Erythroblast (primary cell): ENCODE data around the gene SERPINB1.
A peak's percentile ranks its signal among the peaks of the same experiment; 100 is the strongest.

Experiments
- DNase-seq, 2 experiments: peaks; one replicate each; lab custom pipeline; 2025; lab: John Stamatoyannopoulos, UW
- GATA1 ChIP-seq: IDR thresholded peaks from 2 replicates; pipeline ENCODE4 v1.6.1; 2011; ENCODE audit warnings: low read depth, mild to moderate bottlenecking, control low read depth, low read length, moderate library complexity
- POLR2A ChIP-seq: IDR thresholded peaks from 2 replicates; pipeline ENCODE4 v1.6.1; 2011; ENCODE audit warnings: mild to moderate bottlenecking, low read length

SERPINB1 gene

GRCh38 chr6:2823104-2823850 is 18.4 kb downstream of the SERPINB1 start:
- DNase-seq: no peak

GRCh38 chr6:2821554-2821953 is 20.1 kb downstream of the SERPINB1 start:
- no peak for TF ChIP-seq GATA1
- TF ChIP-seq POLR2A: no peak
- DNase-seq: no peak

More at GRCh38 chr6:2823104-2823850, 18.4 kb downstream of the SERPINB1 start:
- no peak for TF ChIP-seq GATA1
- TF ChIP-seq POLR2A: no peak

- no peak for TF ChIP-seq GATA1
- TF ChIP-seq POLR2A: no peak
- DNase-seq: no peak
These were observed 21.2 kb downstream of the SERPINB1 start for GRCh38 chr6:2820415-2820814.

- no peak for DNase-seq
- no peak for TF ChIP-seq GATA1
- no peak for TF ChIP-seq POLR2A
These were observed 21.7 kb downstream of the SERPINB1 start for GRCh38 chr6:2819978-2820377.

- DNase-seq: no peak
- TF ChIP-seq POLR2A: no peak
- no peak for TF ChIP-seq GATA1
These were observed 22.5 kb downstream of the SERPINB1 start for GRCh38 chr6:2819115-2819514.

GRCh38 chr6:2818593-2818992 is 23.1 kb downstream of the SERPINB1 start:
- TF ChIP-seq POLR2A (no peak), GATA1 (no peak)
- DNase-seq: no peak

GRCh38 chr6:2817903-2818443 is 23.7 kb downstream of the SERPINB1 start:
- no peak for DNase-seq
- TF ChIP-seq POLR2A (no peak), GATA1 (no peak)

- TF ChIP-seq GATA1 (no peak), POLR2A (no peak)
- peak in 1 of 2 experiments; percentile 13 for DNase-seq
These were observed 25.5 kb downstream of the SERPINB1 start for GRCh38 chr6:2816158-2816557.

- TF ChIP-seq GATA1: no peak
- TF ChIP-seq POLR2A: no peak
- no peak for DNase-seq
These were observed 29.0 kb downstream of the SERPINB1 start for GRCh38 chr6:2812695-2813094.

- TF ChIP-seq GATA1 (no peak), POLR2A (no peak)
- no peak for DNase-seq
These were observed 31.5 kb downstream of the SERPINB1 start for GRCh38 chr6:2810092-2810671.

GRCh38 chr6:2809015-2809414 is 32.6 kb downstream of the SERPINB1 start:
- no peak for DNase-seq
- TF ChIP-seq GATA1 (no peak), POLR2A (no peak)

- no peak for DNase-seq
- TF ChIP-seq GATA1 (no peak), POLR2A (no peak)
These were observed 34.1 kb downstream of the SERPINB1 start for GRCh38 chr6:2807342-2808090.

GRCh38 chr6:2806644-2807043 is 35.0 kb downstream of the SERPINB1 start:
- no peak for DNase-seq
- TF ChIP-seq POLR2A (no peak), GATA1 (no peak)

- no peak for DNase-seq
- TF ChIP-seq GATA1: no peak
- no peak for TF ChIP-seq POLR2A
These were observed 36.6 kb downstream of the SERPINB1 start for GRCh38 chr6:2805031-2805430.

GRCh38 chr6:2804516-2804915 is 37.1 kb downstream of the SERPINB1 start:
- TF ChIP-seq GATA1 (no peak), POLR2A (no peak)

More at GRCh38 chr6:2804516-2804915, 37.1 kb downstream of the SERPINB1 start:
- DNase-seq: no peak
